HCT116 (cell line): ENCODE results near the gene CASZ1. TPM values are rescaled to one million over a fixed set of nuclear protein-coding genes. Genes with fewer than 3 reads are reported as not detected.
A peak's percentile ranks its signal among the peaks of the same experiment; 100 is the strongest.

Source experiments
- ATAC-seq: fragments of 200-7000 bp; cut with Tn5 transposase; 2 replicates; pipeline ENCODE4 v1.9.1; 2020; ENCODE audit warnings: mild to moderate bottlenecking, moderate library complexity
- BruUV-seq: library from RNA; stranded (reverse); fragments of 400-500 nt; replicated peaks from 2 replicates; lab custom pipeline; 2021; lab: Mats Ljungman, UMichigan
- CTCF ChIA-PET: fragments of 300-600 bp; sonication (Branson Sonifier 250); formaldehyde crosslinking; loops from one replicate; lab custom pipeline; 2021; ENCODE audit warnings: antibody characterized with exemption; lab: Charles Lee
- POLR2A ChIA-PET: fragments of 300-600, 350-600 bp; sonication (Branson Sonifier 250); formaldehyde crosslinking; loops from one replicate; lab custom pipeline; 2021; ENCODE audit warnings: antibody characterized with exemption; lab: Charles Lee
- RAD21 ChIA-PET, 2 experiments: fragments of 300-600 bp; sonication (Branson Sonifier 250); formaldehyde crosslinking; loops; one replicate each; lab custom pipeline; 2023; ENCODE audit warnings: low total read pairs in 2 of 2; ENCODE audit not compliant: uncharacterized antibody in 2 of 2, unreplicated experiment in 2 of 2, low non-redundant PET in 1 of 2; lab: Charles Lee
- DNase-seq: peaks from one replicate; pipeline ENCODE4 v3.0.0-alpha.2; 2010; ENCODE audit warnings: low read depth, low spot score
- H2AFZ ChIP-seq: fragments of 200-600 bp; shearing (Covaris generic), sonication (generic); 2 replicates; pipeline ENCODE4 v1.6.1; 2017; ENCODE audit warnings: low read depth, mixed run types, mixed read lengths, antibody characterized with exemption, low read length; ENCODE audit not compliant: poor library complexity, severe bottlenecking
- H3K27ac ChIP-seq: 2 replicates; pipeline ENCODE4 v1.5.1; 2012; ENCODE audit warnings: low read depth, low read length
- H3K27me3 ChIP-seq: fragments of 200-600 bp; sonication (generic); 2 replicates; pipeline ENCODE4 v1.6.1; 2016; ENCODE audit warnings: mixed run types, low read length, mixed read lengths; ENCODE audit not compliant: insufficient read depth
- H3K36me3 ChIP-seq, 2 experiments: fragments of 200-500 bp in 1 of 2; fragments of 200-600 bp in 1 of 2; sonication (Bioruptor generic) in 1 of 2; sonication (generic) in 1 of 2; 2 replicates each; pipeline versions ENCODE4 v1.5.1 to v1.6.1; 2014 to 2016; ENCODE audit warnings: low read length in 2 of 2, inconsistent platforms in 1 of 2, mixed read lengths in 1 of 2, mixed run types in 1 of 2; ENCODE audit not compliant: insufficient read depth in 2 of 2, control insufficient read depth in 1 of 2
- H3K4me1 ChIP-seq, 2 experiments: fragments of 200-600 bp in 1 of 2; sonication (generic) in 1 of 2; 2 replicates each; pipeline versions ENCODE4 v1.5.1 to v1.6.1; 2012 to 2017; ENCODE audit warnings: low read length in 2 of 2, inconsistent platforms in 1 of 2, mild to moderate bottlenecking in 1 of 2, mixed read lengths in 1 of 2, mixed run types in 1 of 2, moderate library complexity in 1 of 2; ENCODE audit not compliant: insufficient read depth in 2 of 2, control insufficient read depth in 1 of 2
- H3K4me2 ChIP-seq: fragments of 200-600 bp; sonication (generic); 2 replicates; pipeline ENCODE4 v1.6.1; 2017; ENCODE audit warnings: mixed run types, low read length, mixed read lengths
- H3K4me3 ChIP-seq, 2 experiments: fragments of 200-600 bp in 1 of 2; sonication (generic) in 1 of 2; replicated peaks in 1 of 2; 2 replicates each; pipeline ENCODE4 v1.5.1; 2011 to 2016; ENCODE audit warnings: low read length in 2 of 2, control low read depth in 1 of 2, low read depth in 1 of 2, mild to moderate bottlenecking in 1 of 2, mixed read lengths in 1 of 2, mixed run types in 1 of 2
- H3K79me2 ChIP-seq: fragments of 200-600 bp; sonication (generic); 2 replicates; pipeline ENCODE4 v1.6.1; 2017; ENCODE audit warnings: mild to moderate bottlenecking, mixed run types, low read length, moderate library complexity, mixed read lengths; ENCODE audit not compliant: insufficient read depth
- H3K9ac ChIP-seq: fragments of 200-600 bp; sonication (generic); 2 replicates; pipeline ENCODE4 v1.6.1; 2016; ENCODE audit warnings: low read length, mixed read lengths
- H3K9me2 ChIP-seq: fragments of 200-600 bp; sonication (generic), shearing (Covaris generic); 2 replicates; pipeline ENCODE4 v1.6.1; 2017; ENCODE audit warnings: mixed run types, mild to moderate bottlenecking, moderate library complexity; ENCODE audit not compliant: insufficient read depth
- H3K9me3 ChIP-seq, 2 experiments: fragments of 200-500 bp in 1 of 2; fragments of 200-600 bp in 1 of 2; sonication (Bioruptor generic) in 1 of 2; sonication (generic) in 1 of 2; 2 replicates each; pipeline ENCODE4 v1.6.1; 2014 to 2017; ENCODE audit warnings: low read length in 2 of 2, mixed read lengths in 2 of 2, inconsistent platforms in 1 of 2, low read depth in 1 of 2, mild to moderate bottlenecking in 1 of 2, mixed run types in 1 of 2, moderate library complexity in 1 of 2; ENCODE audit not compliant: control insufficient read depth in 1 of 2, insufficient read depth in 1 of 2
- H4K20me1 ChIP-seq: fragments of 200-600 bp; sonication (generic), shearing (Covaris generic); 2 replicates; pipeline ENCODE4 v1.6.1; 2017; ENCODE audit warnings: mixed run types, mild to moderate bottlenecking, moderate library complexity; ENCODE audit not compliant: insufficient read depth
- ATF3 ChIP-seq: IDR thresholded peaks from 2 replicates; pipeline ENCODE4 v1.6.1; 2012
- CTCF ChIP-seq, 3 experiments: fragments of 200-600 bp in 1 of 3; sonication (generic) in 1 of 3; IDR thresholded peaks in 2 of 3; conservative IDR thresholded peaks in 1 of 3; 2 replicates each; pipeline ENCODE4 v1.5.1; 2012 to 2017; ENCODE audit warnings: low read depth in 2 of 3, low read length in 2 of 3, antibody characterized with exemption in 1 of 3, borderline replicate concordance in 1 of 3, control low read depth in 1 of 3, mild to moderate bottlenecking in 1 of 3, mixed read lengths in 1 of 3, mixed run types in 1 of 3, moderate library complexity in 1 of 3; ENCODE audit not compliant: insufficient read depth in 1 of 3
- REST ChIP-seq: IDR thresholded peaks from 2 replicates; pipeline ENCODE4 v1.6.1; 2012; ENCODE audit warnings: low read depth
- SIN3A ChIP-seq: IDR thresholded peaks from 2 replicates; pipeline ENCODE4 v1.6.1; 2012; ENCODE audit warnings: low read depth
- SRF ChIP-seq: IDR thresholded peaks from 2 replicates; pipeline ENCODE4 v1.6.1; 2012; ENCODE audit warnings: low read depth
- ZBTB33 ChIP-seq: IDR thresholded peaks from 2 replicates; pipeline ENCODE4 v1.6.1; 2011; ENCODE audit warnings: mild to moderate bottlenecking, low read length, moderate library complexity; ENCODE audit not compliant: insufficient replicate concordance; ENCODE audit errors: extremely low read depth
- intact Hi-C: fragments of 100-400 bp; cut with micrococcal nuclease; formaldehyde crosslinking; loops from 2 replicates; pipeline ENCODE4 v1.10.0; 2022
- total RNA-seq: library from RNA; stranded (reverse); gene quantifications from one replicate; pipeline ENCODE4 v1.2.1, GENCODE V29; 2021; ENCODE audit not compliant: unreplicated experiment

Gene CASZ1
- total RNA-seq, 1 experiment from 2014 or later = 7.7 TPM

- no peak for DNase-seq
- no peak overlapping the region for H3K4me3 ChIP-seq
- intact Hi-C loops = no loop called here
- H3K36me3 ChIP-seq = no peaks in the 10 kb centered on the region
- POLR2A ChIA-PET = no interaction called here
- no peak overlapping the region for H3K27ac ChIP-seq
- H3K4me2 ChIP-seq = no peak overlapping the region
- no peaks in the 10 kb centered on the region for H4K20me1 ChIP-seq
- no peaks in the 10 kb centered on the region for H3K9me2 ChIP-seq
- H2AFZ ChIP-seq = no peak overlapping the region
- TF ChIP-seq REST (no peak), SIN3A (no peak), ATF3 (no peak), SRF (no peak), ZBTB33 (no peak), CTCF (IDR thresholded peaks at IDR 0.05 in 2 of 3, conservative IDR thresholded peaks at IDR 0.05 in 1 of 3; ENCODE audit: borderline replicate concordance in 1 of 3, insufficient read depth in 1 of 3, low read depth in 2 of 3, low read length in 2 of 3) (no peak)
- H3K9me3 ChIP-seq = no peaks in the 10 kb centered on the region
- no TSS peak for BruUV-seq
- RAD21 ChIA-PET = no interaction called here
- H3K27me3 ChIP-seq = no peaks in the 10 kb centered on the region
- peaks cover 0 to 7% of the 10 kb centered on the region in 2 experiments; a peak in 1 of 4 replicates for H3K4me1 ChIP-seq
- CTCF ChIA-PET = no interaction called here
- H3K9ac ChIP-seq = no peak overlapping the region
- 0 out of 2 replicates have a peak, but pooled peaks have one; percentile 30 for ATAC-seq
- no peaks in the 10 kb centered on the region for H3K79me2 ChIP-seq
Observed at GRCh38 chr1:10634428-10635084, 161.9 kb downstream of the CASZ1 start.
